MCF 10A (cell line): ENCODE measurements around the gene GRID2IP. TPM values are rescaled to one million over a fixed set of nuclear protein-coding genes. Genes with fewer than 3 reads are reported as not detected.

Experiments used
- BruUV-seq: library from RNA; stranded (reverse); fragments of 400-500 nt; replicated peaks from 2 replicates; lab custom pipeline; 2021; lab: Mats Ljungman, UMichigan
- CTCF ChIA-PET: fragments of 300-600 bp; sonication (Branson Sonifier 250); formaldehyde crosslinking; extraction: SDS; loops from one replicate; lab custom pipeline; 2021; ENCODE audit warnings: antibody characterized with exemption, inconsistent platforms; lab: Yijun Ruan, JAX
- POLR2A ChIA-PET: fragments of 300-600, 350-650 bp; sonication (Branson Sonifier 250); formaldehyde crosslinking; extraction: SDS; loops from one replicate; lab custom pipeline; 2020; ENCODE audit warnings: antibody characterized with exemption, inconsistent platforms; lab: Yijun Ruan, JAX
- DNase-seq: peaks from one replicate; pipeline ENCODE4 v3.0.0-alpha.2; 2018; ENCODE audit not compliant: unreplicated experiment
- H3K27ac Mint-ChIP-seq: one replicate; pipeline ENCODE4 v1.8.0; 2022; ENCODE audit warnings: mild to moderate bottlenecking, low read depth, mixed read lengths; ENCODE audit not compliant: unreplicated experiment
- H3K27me3 Mint-ChIP-seq: one replicate; pipeline ENCODE4 v1.8.0; 2022; ENCODE audit warnings: mixed read lengths; ENCODE audit not compliant: insufficient read depth, unreplicated experiment
- H3K36me3 Mint-ChIP-seq: one replicate; pipeline ENCODE4 v1.8.0; 2022; ENCODE audit warnings: mild to moderate bottlenecking, moderate library complexity, mixed read lengths; ENCODE audit not compliant: insufficient read depth, unreplicated experiment
- H3K4me1 Mint-ChIP-seq: one replicate; pipeline ENCODE4 v1.8.0; 2022; ENCODE audit warnings: mixed read lengths; ENCODE audit not compliant: insufficient read depth, unreplicated experiment
- H3K4me3 Mint-ChIP-seq: one replicate; pipeline ENCODE4 v1.8.0; 2022; ENCODE audit warnings: mild to moderate bottlenecking, moderate library complexity, mixed read lengths; ENCODE audit not compliant: unreplicated experiment
- H3K9me3 Mint-ChIP-seq: one replicate; pipeline ENCODE4 v1.8.0; 2022; ENCODE audit warnings: mixed read lengths; ENCODE audit not compliant: unreplicated experiment
- CTCF ChIP-seq: fragments of 200-600 bp; IDR thresholded peaks from one replicate; pipeline ENCODE4 v1.8.0; 2022; ENCODE audit warnings: antibody characterized with exemption, mild to moderate bottlenecking; ENCODE audit not compliant: unreplicated experiment
- intact Hi-C: fragments of 100-400 bp; cut with micrococcal nuclease; formaldehyde crosslinking; loops from 2 replicates; pipeline ENCODE4 v1.14.1; 2022
- total RNA-seq: library from RNA; stranded (reverse); gene quantifications from 2 replicates; pipeline ENCODE4 v1.2.3, GENCODE V29; 2022

GRID2IP gene
- total RNA-seq, 1 experiment from 2014 or later: not detected

DNA sequence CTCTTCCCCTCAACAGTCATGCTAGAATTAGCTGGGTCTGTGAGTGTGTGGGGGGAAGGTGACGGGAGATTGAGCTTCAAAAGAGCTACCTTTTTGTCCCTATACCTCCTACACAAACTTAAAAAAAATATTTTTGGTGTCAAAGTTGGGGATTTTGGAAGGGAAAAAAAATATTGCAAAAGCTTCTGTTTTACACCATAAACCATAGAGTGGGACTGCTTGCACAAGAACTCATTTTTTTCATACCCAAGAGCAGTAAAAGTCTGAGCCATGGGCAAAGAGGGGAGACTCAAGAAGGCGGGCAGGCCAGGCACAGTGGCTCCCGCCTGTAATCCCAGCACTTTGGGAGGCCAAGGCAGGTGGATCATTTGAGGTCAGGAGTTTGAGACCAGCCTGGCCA, 16.6 kb upstream of the GRID2IP start:
- Mint-ChIP-seq H3K27ac (no peak overlapping the region), H3K9me3 (no peaks in the 10 kb centered on the region), H3K4me3 (no peak overlapping the region), H3K27me3 (no peaks in the 10 kb centered on the region), H3K4me1 (no peaks in the 10 kb centered on the region), H3K36me3 (no peaks in the 10 kb centered on the region)
- no peak for TF ChIP-seq CTCF
- no peak for DNase-seq
- ChIA-PET POLR2A (no interaction called here), CTCF (interaction anchor here (1.2 kb wide), 1 partner anchor 52 kb away, joined by 4 read pairs; no protein-coding TSS in a partner anchor)
- no TSS peak for BruUV-seq
- intact Hi-C loops: no loop called here

DNA sequence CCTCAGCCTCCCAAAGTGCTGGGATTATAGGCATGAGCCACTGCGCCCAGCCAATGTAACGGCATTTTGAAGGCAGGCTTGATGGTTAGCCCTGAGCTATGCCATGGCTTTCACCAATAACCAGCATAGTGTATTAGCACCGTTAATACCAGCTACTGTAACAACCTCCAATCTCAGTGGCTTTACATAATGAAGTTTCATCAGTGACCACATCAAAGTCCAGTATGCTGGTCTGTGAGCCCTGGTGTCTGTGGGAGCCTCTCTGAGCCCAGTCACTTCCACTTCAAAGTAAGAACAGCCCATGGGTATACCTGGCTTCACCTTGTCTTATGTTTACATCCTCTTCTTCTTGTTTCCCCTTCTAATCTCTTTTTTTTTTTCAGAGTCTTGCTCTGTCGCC, 14.4 kb upstream of the GRID2IP start:
- ChIA-PET POLR2A (no interaction called here), CTCF (no interaction called here)
- no peak for TF ChIP-seq CTCF
- no TSS peak for BruUV-seq
- H3K9me3 Mint-ChIP-seq: no peaks in the 10 kb centered on the region
- DNase-seq: no peak
- no peak overlapping the region for H3K4me3 Mint-ChIP-seq
- intact Hi-C loops: no loop called here
- no peaks in the 10 kb centered on the region for H3K36me3 Mint-ChIP-seq
- no peak overlapping the region for H3K27ac Mint-ChIP-seq
- H3K27me3 Mint-ChIP-seq: no peaks in the 10 kb centered on the region
- H3K4me1 Mint-ChIP-seq: no peaks in the 10 kb centered on the region

GRCh38 chr7:6563936-6564770, 12.9 kb upstream of the GRID2IP start:
- no peaks in the 10 kb centered on the region for H3K27me3 Mint-ChIP-seq
- H3K4me1 Mint-ChIP-seq: no peaks in the 10 kb centered on the region
- CTCF ChIA-PET: no interaction called here
- POLR2A ChIA-PET: no interaction called here
- no peaks in the 10 kb centered on the region for H3K36me3 Mint-ChIP-seq
- H3K4me3 Mint-ChIP-seq: no peak overlapping the region
- BruUV-seq: no TSS peak
- TF ChIP-seq CTCF: no peak
- intact Hi-C loops: no loop called here
- H3K27ac Mint-ChIP-seq: no peak overlapping the region
- no peak for DNase-seq
- H3K9me3 Mint-ChIP-seq: no peaks in the 10 kb centered on the region

DNA sequence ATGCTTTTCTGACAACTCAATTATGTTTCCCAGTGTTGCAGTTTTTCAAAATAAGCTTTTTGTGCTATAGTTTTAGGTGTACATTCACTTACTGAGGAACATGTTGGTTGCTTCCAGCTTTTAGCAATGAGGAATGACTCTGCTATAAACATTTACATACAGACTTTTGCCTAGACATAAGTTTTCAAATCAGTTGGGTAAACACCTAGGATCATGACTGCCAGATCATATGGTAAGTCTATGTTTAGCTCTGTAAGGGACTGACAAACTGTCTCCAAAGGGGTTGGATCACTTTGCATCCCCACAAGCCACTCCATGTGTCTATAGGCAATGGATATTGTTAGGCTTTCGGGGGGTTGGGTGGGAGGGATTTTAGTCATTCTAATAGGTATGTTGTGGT, 10.8 kb upstream of the GRID2IP start:
- no peak overlapping the region for H3K27ac Mint-ChIP-seq
- CTCF ChIA-PET: interaction anchor here (1.3 to 1.7 kb wide), 2 partner anchors 12 to 46 kb away, joined by 3 read pairs; no protein-coding TSS in a partner anchor
- BruUV-seq: no TSS peak

More for the DNA sequence above, 10.8 kb upstream of the GRID2IP start:
- no peak for DNase-seq
- TF ChIP-seq CTCF: no peak
- no peaks in the 10 kb centered on the region for H3K27me3 Mint-ChIP-seq
- no peak overlapping the region for H3K4me3 Mint-ChIP-seq
- H3K36me3 Mint-ChIP-seq: no peaks in the 10 kb centered on the region
- no peaks in the 10 kb centered on the region for H3K9me3 Mint-ChIP-seq
- H3K4me1 Mint-ChIP-seq: no peaks in the 10 kb centered on the region
- intact Hi-C loops: no loop called here
- POLR2A ChIA-PET: interaction anchor here (1.1 kb wide), 1 partner anchor 9 kb away, joined by 4 read pairs; no protein-coding TSS in a partner anchor
